ENCODE measurements around the gene KITLG.

GRCh38 chr12:88471331-88472045 lies 108.8 kb downstream of the KITLG start:
- no peak for TF ChIP-seq CTCF (conservative IDR thresholded peaks at IDR 0.05; ENCODE audit: low read depth in 2 of 2)
- no peak for TF ChIP-seq ETS1 (IDR thresholded peaks at IDR 0.05)
- TF ChIP-seq REST (IDR thresholded peaks at IDR 0.05; ENCODE audit: unreplicated experiment), result no peak
- TF ChIP-seq EZH2 (IDR thresholded peaks at IDR 0.05; ENCODE audit: low read depth, unreplicated experiment), result no peak
- no peak for TF ChIP-seq ZNF462 (CRISPR knock-in tag; IDR thresholded peaks at IDR 0.05)
- TF ChIP-seq POLR2AphosphoS5 (IDR thresholded peaks at IDR 0.05; ENCODE audit: low read depth), result no peak
- no peak for TF ChIP-seq EZH2phosphoT487 (IDR thresholded peaks at IDR 0.05; ENCODE audit: unreplicated experiment)

All from GM23338 (cell line).